Measurements from ENCODE around the gene GNB3. TPM values are rescaled to one million over a fixed set of nuclear protein-coding genes. Genes with fewer than 3 reads are reported as not detected.
A peak's percentile ranks its signal among the peaks of the same experiment; 100 is the strongest.

The GNB3 gene
- total RNA-seq, 1 experiment from 2014 or later: 8.7 TPM

DNA sequence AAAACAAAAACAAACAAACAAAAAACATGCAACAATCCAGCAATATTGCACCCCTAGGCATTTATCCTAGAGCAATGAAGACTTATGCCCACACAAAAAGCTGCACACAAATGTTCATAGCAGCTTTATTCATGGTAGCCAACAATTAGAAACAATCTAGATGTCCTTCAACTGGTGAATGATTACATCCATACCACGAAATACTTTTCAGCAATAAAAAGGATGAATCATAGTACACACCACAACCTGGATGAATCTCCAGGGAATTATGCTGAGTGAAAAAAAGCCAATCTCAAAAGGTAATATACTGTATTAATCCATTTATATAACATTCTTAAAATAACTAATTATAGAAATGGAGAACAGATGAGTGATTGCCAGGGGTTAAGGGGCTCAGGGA lies 33.6 kb upstream of the GNB3 start:
- no peak overlapping the region for H3K9ac ChIP-seq (ENCODE audit: low read length)
- H3K27ac ChIP-seq (ENCODE audit: low read depth, low read length): no peak overlapping the region
- H4K20me1 ChIP-seq (ENCODE audit: insufficient read depth): no peaks in the 10 kb centered on the region
- ChIA-PET RAD21 (ENCODE audit: low non-redundant PET in 1 of 2, low total read pairs in 2 of 2, uncharacterized antibody in 2 of 2, unreplicated experiment in 2 of 2) (no interaction called here), CTCF (no interaction called here), POLR2A (interaction anchor here (0.7 kb wide), 1 partner anchor 312 kb away, joined by 3 read pairs; no protein-coding TSS in a partner anchor)
- no peaks in the 10 kb centered on the region for H3K27me3 ChIP-seq (ENCODE audit: insufficient read depth, low read length)
- no peaks in the 10 kb centered on the region for H3K9me3 ChIP-seq (ENCODE audit: control insufficient read depth in 1 of 2, insufficient read depth in 1 of 2, low read depth in 1 of 2, low read length in 2 of 2)
- no peak overlapping the region for H2AFZ ChIP-seq (ENCODE audit: low read depth, low read length, poor library complexity, severe bottlenecking)
- intact Hi-C loops (cut with micrococcal nuclease): no loop called here
- H3K4me1 ChIP-seq (ENCODE audit: control insufficient read depth in 1 of 2, insufficient read depth in 2 of 2, low read length in 2 of 2): peaks cover 2 to 8% of the 10 kb centered on the region in 2 experiments; a peak in 3 of 4 replicates
- peak; percentile 49; the same call in 1 of the 2 replicates for ATAC-seq
- no peaks in the 10 kb centered on the region for H3K36me3 ChIP-seq (ENCODE audit: control insufficient read depth in 1 of 2, insufficient read depth in 2 of 2, low read length in 2 of 2)
- H3K79me2 ChIP-seq (ENCODE audit: insufficient read depth, low read length): no peaks in the 10 kb centered on the region
- TF ChIP-seq JUND (IDR thresholded peaks at IDR 0.05) (peak; percentile 15; the same call in 1 of the 2 replicates), EZH2 (IDR thresholded peaks at IDR 0.05) (no peak)
- TF ChIP-seq, protein P1, sequence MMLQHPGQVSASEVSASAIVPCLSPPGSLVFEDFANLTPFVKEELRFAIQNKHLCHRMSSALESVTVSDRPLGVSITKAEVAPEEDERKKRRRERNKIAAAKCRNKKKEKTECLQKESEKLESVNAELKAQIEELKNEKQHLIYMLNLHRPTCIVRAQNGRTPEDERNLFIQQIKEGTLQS (IDR thresholded peaks at IDR 0.05): no peak
- no peak for DNase-seq (ENCODE audit: low read depth, low spot score)
- H3K4me2 ChIP-seq (ENCODE audit: low read length): peak overlapping the region; percentile 21; the same call in 1 of the 2 replicates
- no peak overlapping the region for H3K4me3 ChIP-seq (replicated peaks in 1 of 2; ENCODE audit: low read depth in 1 of 2, low read length in 2 of 2)
- no peaks in the 10 kb centered on the region for H3K9me2 ChIP-seq (ENCODE audit: insufficient read depth)
- BruUV-seq (replicated peaks): no TSS peak

DNA sequence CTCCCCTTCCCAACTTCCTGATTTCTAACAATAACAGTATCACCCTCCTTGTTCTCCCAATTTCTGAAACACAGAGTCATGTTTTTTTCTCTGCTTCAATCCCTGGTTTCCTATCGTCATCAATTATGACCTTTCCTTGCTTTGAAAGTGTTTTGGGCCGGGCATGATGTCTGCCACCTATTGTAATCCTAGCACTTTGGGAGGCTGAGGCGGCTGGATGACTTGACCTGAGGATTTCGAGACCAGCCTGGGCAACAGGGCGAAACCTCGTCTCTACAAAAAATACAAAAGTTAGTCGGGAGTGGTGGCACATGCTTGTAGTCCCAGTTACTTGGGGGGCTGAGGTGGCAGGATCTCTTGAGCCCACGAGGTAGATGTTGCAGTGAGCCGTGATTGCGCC lies 31.7 kb upstream of the GNB3 start:
- H3K4me2 ChIP-seq (ENCODE audit: low read length): no peak overlapping the region
- no peak overlapping the region for H2AFZ ChIP-seq (ENCODE audit: low read depth, low read length, poor library complexity, severe bottlenecking)
- BruUV-seq (replicated peaks): no TSS peak
- H3K27ac ChIP-seq (ENCODE audit: low read depth, low read length): no peak overlapping the region
- POLR2A ChIA-PET: no interaction called here
- H4K20me1 ChIP-seq (ENCODE audit: insufficient read depth): no peaks in the 10 kb centered on the region
- intact Hi-C loops (cut with micrococcal nuclease): no loop called here
- H3K4me3 ChIP-seq (replicated peaks in 1 of 2; ENCODE audit: low read depth in 1 of 2, low read length in 2 of 2): no peak overlapping the region
- CTCF ChIA-PET: no interaction called here
- H3K36me3 ChIP-seq (ENCODE audit: control insufficient read depth in 1 of 2, insufficient read depth in 2 of 2, low read length in 2 of 2): no peaks in the 10 kb centered on the region
- RAD21 ChIA-PET (ENCODE audit: low non-redundant PET in 1 of 2, low total read pairs in 2 of 2, uncharacterized antibody in 2 of 2, unreplicated experiment in 2 of 2): interaction anchor here in 1 of 2 experiments (0.9 kb wide), 1 partner anchor 153 kb away, joined by 4 read pairs; no protein-coding TSS in a partner anchor
- TF ChIP-seq SRF (IDR thresholded peaks at IDR 0.05; ENCODE audit: low read depth) (no peak), CBX3 (IDR thresholded peaks at IDR 0.05; ENCODE audit: low read depth) (no peak)
- TF ChIP-seq, protein P2, sequence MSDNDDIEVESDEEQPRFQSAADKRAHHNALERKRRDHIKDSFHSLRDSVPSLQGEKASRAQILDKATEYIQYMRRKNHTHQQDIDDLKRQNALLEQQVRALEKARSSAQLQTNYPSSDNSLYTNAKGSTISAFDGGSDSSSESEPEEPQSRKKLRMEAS (IDR thresholded peaks at IDR 0.05): no peak
- H3K9me2 ChIP-seq (ENCODE audit: insufficient read depth): no peaks in the 10 kb centered on the region
- no peak for ATAC-seq
- H3K9ac ChIP-seq (ENCODE audit: low read length): no peak overlapping the region
- no peak for DNase-seq (ENCODE audit: low read depth, low spot score)
- H3K9me3 ChIP-seq (ENCODE audit: control insufficient read depth in 1 of 2, insufficient read depth in 1 of 2, low read depth in 1 of 2, low read length in 2 of 2): no peaks in the 10 kb centered on the region
- no peaks in the 10 kb centered on the region for H3K27me3 ChIP-seq (ENCODE audit: insufficient read depth, low read length)
- no peaks in the 10 kb centered on the region for H3K79me2 ChIP-seq (ENCODE audit: insufficient read depth, low read length)
- H3K4me1 ChIP-seq (ENCODE audit: control insufficient read depth in 1 of 2, insufficient read depth in 2 of 2, low read length in 2 of 2): peaks cover 2 to 8% of the 10 kb centered on the region in 2 experiments; a peak in 3 of 4 replicates

Data from HCT116 (cell line).